Astrocyte (in vitro differentiated cells and primary cell): ENCODE results near the gene RIT2. TPM values are rescaled to one million over a fixed set of nuclear protein-coding genes. Genes with fewer than 3 reads are reported as not detected.

Experiments used
- DNase-seq: peaks from one replicate; pipeline ENCODE4 v3.0.0-alpha.2; 2010; ENCODE audit warnings: low read depth
- FAIRE-seq: peaks from 2 replicates; lab custom pipeline; 2011; peaks lifted over from hg19 to GRCh38; lab: Jason Lieb, UNC
- H2AFZ ChIP-seq: 2 replicates; pipeline ENCODE4 v1.6.0; 2012; ENCODE audit warnings: low read depth, low read length, inconsistent platforms
- H3K27ac ChIP-seq: 2 replicates; pipeline ENCODE4 v1.5.1; 2011; ENCODE audit warnings: low read depth, low read length, inconsistent platforms
- H3K27me3 ChIP-seq: 2 replicates; pipeline ENCODE4 v1.6.0; 2011; ENCODE audit warnings: low read length, inconsistent platforms; ENCODE audit not compliant: insufficient read depth
- H3K36me3 ChIP-seq: 2 replicates; pipeline ENCODE4 v1.5.1; 2011; ENCODE audit warnings: low read length, inconsistent platforms; ENCODE audit not compliant: insufficient read depth
- H3K4me1 ChIP-seq: 2 replicates; pipeline ENCODE4 v1.5.1; 2011; ENCODE audit warnings: low read length, inconsistent platforms; ENCODE audit not compliant: insufficient read depth
- H3K4me2 ChIP-seq: 2 replicates; pipeline ENCODE4 v1.6.0; 2012; ENCODE audit warnings: low read length, inconsistent platforms
- H3K4me3 ChIP-seq: 2 replicates; pipeline ENCODE4 v1.5.1; 2011; ENCODE audit warnings: low read depth, mild to moderate bottlenecking, low read length, inconsistent platforms; ENCODE audit not compliant: insufficient read depth
- H3K79me2 ChIP-seq: 2 replicates; pipeline ENCODE4 v1.6.0; 2012; ENCODE audit warnings: mild to moderate bottlenecking, low read length, inconsistent platforms; ENCODE audit not compliant: insufficient read depth
- H3K9ac ChIP-seq: 2 replicates; pipeline ENCODE4 v1.6.0; 2012; ENCODE audit warnings: mild to moderate bottlenecking, low read length, inconsistent platforms
- H3K9me3 ChIP-seq: 2 replicates; pipeline ENCODE4 v1.5.1; 2012; ENCODE audit warnings: low read depth, mild to moderate bottlenecking, low read length, inconsistent platforms; ENCODE audit not compliant: insufficient read depth
- H4K20me1 ChIP-seq: 2 replicates; pipeline ENCODE4 v1.6.0; 2012; ENCODE audit warnings: low read length, inconsistent platforms; ENCODE audit not compliant: insufficient read depth
- H3K27ac Mint-ChIP-seq: one replicate; pipeline ENCODE4 v1.8.0; 2021; ENCODE audit warnings: mild to moderate bottlenecking, mixed read lengths; ENCODE audit not compliant: unreplicated experiment
- H3K27me3 Mint-ChIP-seq: one replicate; pipeline ENCODE4 v1.8.0; 2021; ENCODE audit warnings: low read depth, mixed read lengths; ENCODE audit not compliant: unreplicated experiment
- H3K36me3 Mint-ChIP-seq: one replicate; pipeline ENCODE4 v1.8.0; 2021; ENCODE audit warnings: low read depth, mixed read lengths; ENCODE audit not compliant: unreplicated experiment
- H3K4me1 Mint-ChIP-seq: one replicate; pipeline ENCODE4 v1.8.0; 2021; ENCODE audit warnings: low read depth, mixed read lengths; ENCODE audit not compliant: unreplicated experiment
- H3K4me3 Mint-ChIP-seq: one replicate; pipeline ENCODE4 v1.8.0; 2021; ENCODE audit warnings: mild to moderate bottlenecking, moderate library complexity, mixed read lengths; ENCODE audit not compliant: unreplicated experiment
- H3K9me3 Mint-ChIP-seq: one replicate; pipeline ENCODE4 v1.8.0; 2021; ENCODE audit warnings: mild to moderate bottlenecking, mixed read lengths; ENCODE audit not compliant: unreplicated experiment
- CTCF ChIP-seq: IDR thresholded peaks from 2 replicates; pipeline ENCODE4 v1.5.1; 2011; ENCODE audit warnings: low read depth, mild to moderate bottlenecking, inconsistent platforms, low read length, moderate library complexity; ENCODE audit not compliant: insufficient read depth
- EZH2 ChIP-seq: IDR thresholded peaks from 2 replicates; pipeline ENCODE4 v1.6.1; 2012; ENCODE audit warnings: mild to moderate bottlenecking, low read length, inconsistent platforms; ENCODE audit not compliant: insufficient read depth
- total RNA-seq: library from RNA; stranded (reverse); gene quantifications from 2 replicates; pipeline ENCODE4 v1.2.1, GENCODE V29; 2021

The RIT2 gene
- total RNA-seq, 1 donor from 2014 or later: not detected

GRCh38 chr18:43122955-43123354 lies 7.5 kb upstream of the RIT2 start:
- no peak for DNase-seq
- TF ChIP-seq EZH2: no peak
- TF ChIP-seq CTCF: no peak

GRCh38 chr18:43116699-43117294 lies 1.3 kb upstream of the RIT2 start:
- no peak for DNase-seq
- H3K36me3 Mint-ChIP-seq: no peaks in the 10 kb centered on the region
- no peak overlapping the region for H3K4me2 ChIP-seq
- H3K4me3 Mint-ChIP-seq: no peak overlapping the region
- H3K79me2 ChIP-seq: no peaks in the 10 kb centered on the region
- H3K9me3 ChIP-seq: no peaks in the 10 kb centered on the region
- H3K9ac ChIP-seq: no peak overlapping the region
- H3K4me1 Mint-ChIP-seq: no peaks in the 10 kb centered on the region
- H2AFZ ChIP-seq: no peak overlapping the region
- H3K27ac Mint-ChIP-seq: no peak overlapping the region
- H3K36me3 ChIP-seq: no peaks in the 10 kb centered on the region
- H3K27ac ChIP-seq: no peak overlapping the region
- TF ChIP-seq CTCF: no peak
- no peak for TF ChIP-seq EZH2
- H3K4me3 ChIP-seq: no peak overlapping the region
- no peaks in the 10 kb centered on the region for H3K4me1 ChIP-seq
- H3K9me3 Mint-ChIP-seq: no peaks in the 10 kb centered on the region
- no peaks in the 10 kb centered on the region for H3K27me3 Mint-ChIP-seq
- FAIRE-seq: no peak
- peaks cover 6% of the 10 kb centered on the region for H3K27me3 ChIP-seq
- H4K20me1 ChIP-seq: no peaks in the 10 kb centered on the region

More at GRCh38 chr18:43122955-43123354, 7.5 kb upstream of the RIT2 start:
- Histone ChIP-seq H3K79me2 (no peaks in the 10 kb centered on the region), H2AFZ (no peak overlapping the region), H3K4me2 (no peak overlapping the region), H3K9ac (no peak overlapping the region), H3K36me3 (no peaks in the 10 kb centered on the region), H3K27ac (no peak overlapping the region), H3K9me3 (no peaks in the 10 kb centered on the region), H4K20me1 (no peaks in the 10 kb centered on the region), H3K27me3 (no peaks in the 10 kb centered on the region), H3K4me3 (no peak overlapping the region), H3K4me1 (no peaks in the 10 kb centered on the region)
- H3K27me3 Mint-ChIP-seq: peaks cover 2% of the 10 kb centered on the region
- no peaks in the 10 kb centered on the region for H3K9me3 Mint-ChIP-seq
- FAIRE-seq: no peak
- no peaks in the 10 kb centered on the region for H3K36me3 Mint-ChIP-seq
- no peak overlapping the region for H3K27ac Mint-ChIP-seq
- no peaks in the 10 kb centered on the region for H3K4me1 Mint-ChIP-seq
- no peak overlapping the region for H3K4me3 Mint-ChIP-seq

- Histone ChIP-seq H3K36me3 (no peaks in the 10 kb centered on the region), H4K20me1 (no peaks in the 10 kb centered on the region), H3K4me3 (no peak overlapping the region), H3K4me1 (no peaks in the 10 kb centered on the region), H3K4me2 (no peak overlapping the region), H3K79me2 (no peaks in the 10 kb centered on the region), H2AFZ (no peak overlapping the region), H3K9me3 (no peaks in the 10 kb centered on the region), H3K27ac (no peak overlapping the region), H3K27me3 (peaks cover 6% of the 10 kb centered on the region), H3K9ac (no peak overlapping the region)
- Mint-ChIP-seq H3K36me3 (no peaks in the 10 kb centered on the region), H3K4me1 (no peaks in the 10 kb centered on the region), H3K9me3 (no peaks in the 10 kb centered on the region), H3K4me3 (no peak overlapping the region), H3K27me3 (no peaks in the 10 kb centered on the region), H3K27ac (no peak overlapping the region)
- TF ChIP-seq CTCF (no peak), EZH2 (no peak)
- no peak for FAIRE-seq
- DNase-seq: no peak
Observed at GRCh38 chr18:43113220-43113895, 2.1 kb downstream of the RIT2 start.
